Measurements from ENCODE around the gene BTN1A1. TPM values are rescaled to one million over a fixed set of nuclear protein-coding genes. Genes with fewer than 3 reads are reported as not detected.
A peak's percentile ranks its signal among the peaks of the same experiment; 100 is the strongest.

Gene BTN1A1
- total and polyA plus RNA-seq, 9 of the 15 experiments (the other 6 are each of a cell fraction or from before 2014, with no cell fraction given) = 0.01 to 0.15 (median 0.06) TPM; not detected in 4

DNA sequence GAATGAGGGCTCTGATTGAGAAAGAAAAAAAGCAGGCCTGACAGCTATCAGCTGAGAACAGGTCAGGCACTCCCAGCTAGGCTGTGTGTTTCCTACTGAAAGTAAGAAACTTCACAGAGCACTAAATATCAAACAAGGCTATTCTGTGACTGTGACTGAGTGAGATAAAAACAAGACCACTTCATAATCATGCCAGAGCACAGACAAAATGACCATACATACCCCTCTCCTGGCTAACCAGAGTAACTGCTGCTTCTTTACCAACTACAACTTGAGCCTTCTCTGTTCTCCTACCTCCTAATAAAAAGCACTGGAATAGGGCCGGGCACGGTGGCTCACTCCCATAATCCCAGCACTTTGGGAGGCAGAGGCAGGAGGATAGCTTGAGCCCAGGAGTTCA lies 6.8 kb upstream of the BTN1A1 start (continued):
- TF ChIP-seq, protein P1, sequence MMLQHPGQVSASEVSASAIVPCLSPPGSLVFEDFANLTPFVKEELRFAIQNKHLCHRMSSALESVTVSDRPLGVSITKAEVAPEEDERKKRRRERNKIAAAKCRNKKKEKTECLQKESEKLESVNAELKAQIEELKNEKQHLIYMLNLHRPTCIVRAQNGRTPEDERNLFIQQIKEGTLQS (IDR thresholded peaks at IDR 0.05) = no peak
- TF ChIP-seq, protein P1 (CRISPR knock-in tag; conservative IDR thresholded peaks at IDR 0.05) = peak; percentile 66; the same call in 1 of the 2 replicates
- no peak for TF ChIP-seq ZNF146 (CRISPR knock-in tag; IDR thresholded peaks at IDR 0.05; ENCODE audit: unreplicated experiment)
- no peak for TF ChIP-seq SUPT5H (IDR thresholded peaks at IDR 0.05)
- peak; percentile 70 for TF ChIP-seq ARID1B (IDR thresholded peaks at IDR 0.05)
- TF ChIP-seq NONO (IDR thresholded peaks at IDR 0.05; ENCODE audit: low read depth in 2 of 2, low read length in 1 of 2) = no peak
- no peak for TF ChIP-seq SRSF3 (IDR thresholded peaks at IDR 0.05; ENCODE audit: insufficient read depth, low read length)
- TF ChIP-seq, protein P2, sequence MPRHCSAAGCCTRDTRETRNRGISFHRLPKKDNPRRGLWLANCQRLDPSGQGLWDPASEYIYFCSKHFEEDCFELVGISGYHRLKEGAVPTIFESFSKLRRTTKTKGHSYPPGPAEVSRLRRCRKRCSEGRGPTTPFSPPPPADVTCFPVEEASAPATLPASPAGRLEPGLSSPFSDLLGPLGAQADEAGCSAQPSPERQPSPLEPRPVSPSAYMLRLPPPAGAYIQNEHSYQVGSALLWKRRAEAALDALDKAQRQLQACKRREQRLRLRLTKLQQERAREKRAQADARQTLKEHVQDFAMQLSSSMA (CRISPR knock-in tag; IDR thresholded peaks at IDR 0.05) = no peak
- TF ChIP-seq LEF1 (IDR thresholded peaks at IDR 0.05) = no peak
- TF ChIP-seq HEY1 (CRISPR knock-in tag; IDR thresholded peaks at IDR 0.05; ENCODE audit: borderline replicate concordance) = no peak
- TF ChIP-seq, protein P3, sequence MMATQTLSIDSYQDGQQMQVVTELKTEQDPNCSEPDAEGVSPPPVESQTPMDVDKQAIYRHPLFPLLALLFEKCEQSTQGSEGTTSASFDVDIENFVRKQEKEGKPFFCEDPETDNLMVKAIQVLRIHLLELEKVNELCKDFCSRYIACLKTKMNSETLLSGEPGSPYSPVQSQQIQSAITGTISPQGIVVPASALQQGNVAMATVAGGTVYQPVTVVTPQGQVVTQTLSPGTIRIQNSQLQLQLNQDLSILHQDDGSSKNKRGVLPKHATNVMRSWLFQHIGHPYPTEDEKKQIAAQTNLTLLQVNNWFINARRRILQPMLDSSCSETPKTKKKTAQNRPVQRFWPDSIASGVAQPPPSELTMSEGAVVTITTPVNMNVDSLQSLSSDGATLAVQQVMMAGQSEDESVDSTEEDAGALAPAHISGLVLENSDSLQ (IDR thresholded peaks at IDR 0.05) = 0 out of 2 replicates have a peak, but pooled peaks have one; percentile 15
- no peak for TF ChIP-seq ATF2 (CRISPR knock-in tag; IDR thresholded peaks at IDR 0.05)
- TF ChIP-seq ARID3A (IDR thresholded peaks at IDR 0.05; ENCODE audit: borderline replicate concordance, low read depth, low read length) = peak; percentile 88
- TF ChIP-seq RFX7 (CRISPR knock-in tag; IDR thresholded peaks at IDR 0.05) = no peak
- TF ChIP-seq TEAD4 (IDR thresholded peaks at IDR 0.05; ENCODE audit: low read length) = peak; percentile 42
- no peak for TF ChIP-seq TEAD4 (CRISPR knock-in tag; IDR thresholded peaks at IDR 0.05; ENCODE audit: borderline replicate concordance)
- TF ChIP-seq NR4A1 (CRISPR knock-in tag; IDR thresholded peaks at IDR 0.05) = no peak
- TF ChIP-seq NR4A1 (tag; IDR thresholded peaks at IDR 0.05) = no peak
- peak; percentile 79 for TF ChIP-seq SMC3 (conservative IDR thresholded peaks at IDR 0.05; ENCODE audit: insufficient read depth, low read depth, low read length)
- TF ChIP-seq ZFP1 (CRISPR knock-in tag; IDR thresholded peaks at IDR 0.05) = no peak
- TF ChIP-seq PHF21A (IDR thresholded peaks at IDR 0.05; ENCODE audit: borderline replicate concordance, low read depth) = no peak
- TF ChIP-seq EGR1 (conservative IDR thresholded peaks at IDR 0.05) = no peak
- TF ChIP-seq PCBP2 (IDR thresholded peaks at IDR 0.05; ENCODE audit: low read depth, low read length, poor library complexity, severe bottlenecking) = no peak
- no peak for TF ChIP-seq ETV1 (tag; conservative IDR thresholded peaks at IDR 0.05; ENCODE audit: low read depth)
- no peak for TF ChIP-seq RNF2 (IDR thresholded peaks at IDR 0.05)
- peak; percentile 38 to 43; a peak in 2 of 4 replicates for TF ChIP-seq FOXK2 (conservative IDR thresholded peaks at IDR 0.05 in 1 of 2, IDR thresholded peaks at IDR 0.05 in 1 of 2; ENCODE audit: low read depth in 2 of 2)
